Ectodermal cell (in vitro differentiated cells): ENCODE measurements around the gene XKRX.

Experiments
- H3K27ac ChIP-seq: 2 replicates; pipeline ENCODE4 v1.7.0; 2013; ENCODE audit warnings: mild to moderate bottlenecking, low read depth, low read length; ENCODE audit not compliant: insufficient read depth, poor library complexity, severe bottlenecking
- H3K27me3 ChIP-seq: 2 replicates; pipeline ENCODE4 v1.7.0; 2013; ENCODE audit warnings: mild to moderate bottlenecking, low read length; ENCODE audit not compliant: insufficient read depth, control insufficient read depth, poor library complexity, severe bottlenecking
- H3K36me3 ChIP-seq: one replicate; pipeline ENCODE4 v1.7.0; 2013; ENCODE audit warnings: low read length; ENCODE audit not compliant: control insufficient read depth, insufficient read depth
- H3K4me1 ChIP-seq: one replicate; pipeline ENCODE4 v1.7.0; 2013; ENCODE audit warnings: low read length; ENCODE audit not compliant: control insufficient read depth, insufficient read depth
- H3K4me3 ChIP-seq: 2 replicates; pipeline ENCODE4 v1.7.0; 2013; ENCODE audit warnings: low read depth, low read length, control low read depth; ENCODE audit not compliant: insufficient read depth
- H3K9me3 ChIP-seq: 2 replicates; pipeline ENCODE4 v1.7.0; 2013; ENCODE audit warnings: mild to moderate bottlenecking, low read length, moderate library complexity; ENCODE audit not compliant: control insufficient read depth
- WGBS, 2 experiments: methylation state at CpG; one replicate each; pipeline ENCODE4 v1.1.7; 2013; ENCODE audit warnings: missing lambda C conversion rate in 2 of 2; 5-methylcytosine and 5-hydroxymethylcytosine counted together

XKRX gene

GRCh38 chrX:100944601-100945000, 15.9 kb upstream of the XKRX start:
- H3K9me3 ChIP-seq = no peaks in the 10 kb centered on the region
- no peak overlapping the region for H3K4me3 ChIP-seq
- no peaks in the 10 kb centered on the region for H3K4me1 ChIP-seq
- no peaks in the 10 kb centered on the region for H3K36me3 ChIP-seq
- no peaks in the 10 kb centered on the region for H3K27me3 ChIP-seq
- H3K27ac ChIP-seq = no peak overlapping the region
- WGBS, 2 experiments = 88 to 93% methylated on average over 3 of the region's 3 CpGs

GRCh38 chrX:100939333-100939732, 10.6 kb upstream of the XKRX start:
- Histone ChIP-seq H3K9me3 (no peaks in the 10 kb centered on the region), H3K4me3 (no peak overlapping the region), H3K27ac (no peak overlapping the region), H3K27me3 (no peaks in the 10 kb centered on the region), H3K4me1 (no peaks in the 10 kb centered on the region), H3K36me3 (no peaks in the 10 kb centered on the region)
- WGBS, 2 experiments = 76 to 79% methylated on average over 4 of the region's 4 CpGs

- 73 to 84% methylated on average over 1 to 2 of the region's 2 CpGs for WGBS, 2 experiments
- Histone ChIP-seq H3K4me1 (no peaks in the 10 kb centered on the region), H3K9me3 (no peaks in the 10 kb centered on the region), H3K4me3 (no peak overlapping the region), H3K36me3 (no peaks in the 10 kb centered on the region), H3K27me3 (no peaks in the 10 kb centered on the region), H3K27ac (no peak overlapping the region)
These were observed 7.0 kb upstream of the XKRX start for GRCh38 chrX:100935767-100936166.

GRCh38 chrX:100931925-100932285, 3.2 kb upstream of the XKRX start:
- Histone ChIP-seq H3K27ac (no peak overlapping the region), H3K36me3 (no peaks in the 10 kb centered on the region), H3K9me3 (no peaks in the 10 kb centered on the region), H3K27me3 (peaks cover 10% of the 10 kb centered on the region), H3K4me3 (no peak overlapping the region), H3K4me1 (no peaks in the 10 kb centered on the region)
- WGBS, 2 experiments = 94 to 95% methylated on average over 3 of the region's 3 CpGs

- 83 to 94% methylated on average over 4 of the region's 4 CpGs for WGBS, 2 experiments
- H3K4me1 ChIP-seq = no peaks in the 10 kb centered on the region
- H3K27ac ChIP-seq = no peak overlapping the region
- H3K36me3 ChIP-seq = no peaks in the 10 kb centered on the region
- H3K4me3 ChIP-seq = no peak overlapping the region
- no peaks in the 10 kb centered on the region for H3K9me3 ChIP-seq
- peaks cover 10% of the 10 kb centered on the region for H3K27me3 ChIP-seq
These were observed 2.7 kb upstream of the XKRX start for GRCh38 chrX:100931218-100931924.

- Histone ChIP-seq H3K27me3 (peaks cover 10% of the 10 kb centered on the region), H3K4me3 (no peak overlapping the region), H3K27ac (no peak overlapping the region), H3K36me3 (no peaks in the 10 kb centered on the region), H3K9me3 (no peaks in the 10 kb centered on the region), H3K4me1 (no peaks in the 10 kb centered on the region)
- WGBS, 2 experiments = 100% methylated on average over 1 to 2 of the region's 2 CpGs
These were observed 2.3 kb downstream of the XKRX start for GRCh38 chrX:100926453-100926852.

- Histone ChIP-seq H3K4me3 (no peak overlapping the region), H3K9me3 (no peaks in the 10 kb centered on the region), H3K27ac (no peak overlapping the region), H3K36me3 (no peaks in the 10 kb centered on the region), H3K27me3 (peaks cover 10% of the 10 kb centered on the region), H3K4me1 (no peaks in the 10 kb centered on the region)
- 100% methylated on average over 3 of the region's 3 CpGs; no CpG with 5 or more reads in 1 of the 2 experiments for WGBS, 2 experiments
These were observed 4.3 kb downstream of the XKRX start for GRCh38 chrX:100924375-100924774.

- no peak overlapping the region for H3K4me3 ChIP-seq
- no peaks in the 10 kb centered on the region for H3K36me3 ChIP-seq
- WGBS, 2 experiments = 80% methylated on average over 1 of the region's 2 CpGs; no CpG with 5 or more reads in 1 of the 2 experiments
- H3K4me1 ChIP-seq = no peaks in the 10 kb centered on the region
- no peak overlapping the region for H3K27ac ChIP-seq
- no peaks in the 10 kb centered on the region for H3K27me3 ChIP-seq
- H3K9me3 ChIP-seq = no peaks in the 10 kb centered on the region
These were observed 13.2 kb downstream of the XKRX start for GRCh38 chrX:100915562-100915961.

GRCh38 chrX:100913111-100913510, 15.6 kb downstream of the XKRX start:
- H3K36me3 ChIP-seq = no peaks in the 10 kb centered on the region
- WGBS, 2 experiments = 92 to 100% methylated on average over 2 of the region's 3 CpGs

GRCh38 chrX:100911731-100912130, 17.0 kb downstream of the XKRX start:
- Histone ChIP-seq H3K4me1 (no peaks in the 10 kb centered on the region), H3K36me3 (no peaks in the 10 kb centered on the region), H3K4me3 (no peak overlapping the region), H3K9me3 (no peaks in the 10 kb centered on the region), H3K27me3 (no peaks in the 10 kb centered on the region), H3K27ac (no peak overlapping the region)
- WGBS, 2 experiments = 70 to 91% methylated on average over 1 of the region's 1 CpG

More at GRCh38 chrX:100913111-100913510, 15.6 kb downstream of the XKRX start:
- no peaks in the 10 kb centered on the region for H3K9me3 ChIP-seq
- no peak overlapping the region for H3K4me3 ChIP-seq
- H3K27ac ChIP-seq = no peak overlapping the region
- no peaks in the 10 kb centered on the region for H3K4me1 ChIP-seq
- no peaks in the 10 kb centered on the region for H3K27me3 ChIP-seq

GRCh38 chrX:100905620-100906019, 23.1 kb downstream of the XKRX start:
- Histone ChIP-seq H3K27me3 (no peaks in the 10 kb centered on the region), H3K36me3 (no peaks in the 10 kb centered on the region), H3K4me1 (no peaks in the 10 kb centered on the region), H3K27ac (no peak overlapping the region), H3K9me3 (no peaks in the 10 kb centered on the region), H3K4me3 (no peak overlapping the region)
